ENCODE measurements around the gene CDK5.

The CDK5 gene

GRCh38 chr7:151033864-151034249 is 23.8 kb downstream of the CDK5 start:
- H3K79me2 ChIP-seq (ENCODE audit: insufficient read depth, low read depth) = 0 out of 2 replicates have a peak, but pooled peaks cover 5% of the 10 kb centered on the region
- no peak overlapping the region for H3K4me2 ChIP-seq
- H3K27ac ChIP-seq = no peak overlapping the region
- no peak overlapping the region for H3K4me3 ChIP-seq (IDR thresholded peaks at IDR 0.05; ENCODE audit: insufficient read depth, low read depth, low read length)
- peaks cover 16% of the 10 kb centered on the region for H3K4me1 ChIP-seq (ENCODE audit: low read depth, poor library complexity, severe bottlenecking)
- no peaks in the 10 kb centered on the region for H4K20me1 ChIP-seq (ENCODE audit: insufficient read depth)
- H3K9ac ChIP-seq = no peak overlapping the region
- TF ChIP-seq, protein P1, sequence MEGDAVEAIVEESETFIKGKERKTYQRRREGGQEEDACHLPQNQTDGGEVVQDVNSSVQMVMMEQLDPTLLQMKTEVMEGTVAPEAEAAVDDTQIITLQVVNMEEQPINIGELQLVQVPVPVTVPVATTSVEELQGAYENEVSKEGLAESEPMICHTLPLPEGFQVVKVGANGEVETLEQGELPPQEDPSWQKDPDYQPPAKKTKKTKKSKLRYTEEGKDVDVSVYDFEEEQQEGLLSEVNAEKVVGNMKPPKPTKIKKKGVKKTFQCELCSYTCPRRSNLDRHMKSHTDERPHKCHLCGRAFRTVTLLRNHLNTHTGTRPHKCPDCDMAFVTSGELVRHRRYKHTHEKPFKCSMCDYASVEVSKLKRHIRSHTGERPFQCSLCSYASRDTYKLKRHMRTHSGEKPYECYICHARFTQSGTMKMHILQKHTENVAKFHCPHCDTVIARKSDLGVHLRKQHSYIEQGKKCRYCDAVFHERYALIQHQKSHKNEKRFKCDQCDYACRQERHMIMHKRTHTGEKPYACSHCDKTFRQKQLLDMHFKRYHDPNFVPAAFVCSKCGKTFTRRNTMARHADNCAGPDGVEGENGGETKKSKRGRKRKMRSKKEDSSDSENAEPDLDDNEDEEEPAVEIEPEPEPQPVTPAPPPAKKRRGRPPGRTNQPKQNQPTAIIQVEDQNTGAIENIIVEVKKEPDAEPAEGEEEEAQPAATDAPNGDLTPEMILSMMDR (conservative IDR thresholded peaks at IDR 0.05; ENCODE audit: low read depth, low read length) = no peak
- no peaks in the 10 kb centered on the region for H3K27me3 ChIP-seq (ENCODE audit: insufficient read depth, low read depth)
- no peaks in the 10 kb centered on the region for H3K36me3 ChIP-seq (ENCODE audit: insufficient read depth)
- H2AFZ ChIP-seq (ENCODE audit: low read depth) = no peak overlapping the region

GRCh38 chr7:151032936-151033863 is 24.5 kb downstream of the CDK5 start:
- no peak overlapping the region for H3K4me3 ChIP-seq (IDR thresholded peaks at IDR 0.05; ENCODE audit: insufficient read depth, low read depth, low read length)
- H3K79me2 ChIP-seq (ENCODE audit: insufficient read depth, low read depth) = 0 out of 2 replicates have a peak, but pooled peaks cover 5% of the 10 kb centered on the region
- H3K4me1 ChIP-seq (ENCODE audit: low read depth, poor library complexity, severe bottlenecking) = peaks cover 15% of the 10 kb centered on the region
- H3K4me2 ChIP-seq = no peak overlapping the region
- H3K36me3 ChIP-seq (ENCODE audit: insufficient read depth) = no peaks in the 10 kb centered on the region
- no peak overlapping the region for H3K27ac ChIP-seq
- TF ChIP-seq, protein P1 (conservative IDR thresholded peaks at IDR 0.05; ENCODE audit: low read depth, low read length) = 0 out of 2 replicates have a peak, but pooled peaks have one; percentile 20
- no peaks in the 10 kb centered on the region for H3K27me3 ChIP-seq (ENCODE audit: insufficient read depth, low read depth)
- no peak overlapping the region for H3K9ac ChIP-seq
- no peak overlapping the region for H2AFZ ChIP-seq (ENCODE audit: low read depth)
- no peaks in the 10 kb centered on the region for H4K20me1 ChIP-seq (ENCODE audit: insufficient read depth)

DNA sequence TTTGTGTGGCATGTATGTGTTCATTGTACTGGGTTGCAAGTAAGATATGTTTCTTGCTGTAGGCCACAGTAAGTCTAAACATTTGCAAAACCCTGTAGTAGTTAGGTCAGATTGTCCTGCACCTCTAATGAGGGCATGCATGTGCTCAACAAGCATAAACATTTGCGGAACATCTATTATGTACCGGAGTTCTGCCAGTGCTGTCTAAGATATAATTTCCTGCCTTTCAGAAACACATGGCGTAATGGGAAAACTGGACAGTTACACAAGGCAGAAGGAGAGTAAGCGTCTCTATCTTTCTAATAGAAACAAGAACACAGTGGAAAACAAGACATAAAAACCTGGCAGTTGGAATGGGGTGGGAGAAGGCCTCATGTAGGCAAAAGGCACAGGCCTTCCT is 26.7 kb downstream of the CDK5 start:
- H3K9ac ChIP-seq = no peak overlapping the region
- H3K79me2 ChIP-seq (ENCODE audit: insufficient read depth, low read depth) = 0 out of 2 replicates have a peak, but pooled peaks cover 5% of the 10 kb centered on the region
- no peak overlapping the region for H3K27ac ChIP-seq
- H3K4me1 ChIP-seq (ENCODE audit: low read depth, poor library complexity, severe bottlenecking) = peaks cover 23% of the 10 kb centered on the region
- no peak overlapping the region for H3K4me3 ChIP-seq (IDR thresholded peaks at IDR 0.05; ENCODE audit: insufficient read depth, low read depth, low read length)
- H2AFZ ChIP-seq (ENCODE audit: low read depth) = no peak overlapping the region
- H3K4me2 ChIP-seq = no peak overlapping the region
- TF ChIP-seq, protein P1 (conservative IDR thresholded peaks at IDR 0.05; ENCODE audit: low read depth, low read length) = no peak
- no peaks in the 10 kb centered on the region for H4K20me1 ChIP-seq (ENCODE audit: insufficient read depth)
- no peaks in the 10 kb centered on the region for H3K36me3 ChIP-seq (ENCODE audit: insufficient read depth)
- no peaks in the 10 kb centered on the region for H3K27me3 ChIP-seq (ENCODE audit: insufficient read depth, low read depth)

DNA sequence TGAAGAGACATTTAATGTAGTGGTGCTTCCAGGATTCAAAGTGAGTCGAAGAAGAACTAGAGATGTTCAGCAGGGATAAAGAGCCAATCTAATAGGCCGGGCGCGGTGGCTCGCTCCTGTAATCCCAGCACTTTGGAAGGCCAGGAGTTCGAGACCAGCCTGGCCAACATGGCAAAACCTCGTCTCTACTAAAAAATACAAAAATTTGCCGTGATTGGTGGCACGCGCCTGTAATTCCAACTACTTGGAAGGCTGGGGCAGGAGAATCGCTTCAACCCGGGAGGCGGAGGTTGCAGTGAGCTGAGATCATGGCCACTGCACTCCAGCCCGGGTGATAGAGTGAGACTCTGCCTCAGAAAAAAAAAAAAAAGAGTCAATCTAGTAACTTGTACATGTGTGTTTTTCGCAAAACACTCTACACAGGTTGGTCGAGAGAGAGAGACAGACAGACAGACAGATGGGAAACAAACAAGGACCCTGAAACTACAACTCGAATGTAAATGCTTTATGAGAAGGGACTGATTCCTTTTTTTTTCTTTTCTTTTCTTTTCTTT is 28.7 kb downstream of the CDK5 start:
- 0 out of 2 replicates have a peak, but pooled peaks cover 11% of the 10 kb centered on the region for H3K27me3 ChIP-seq (ENCODE audit: insufficient read depth, low read depth)
- H3K4me1 ChIP-seq (ENCODE audit: low read depth, poor library complexity, severe bottlenecking) = peaks cover 23% of the 10 kb centered on the region
- H3K9ac ChIP-seq = peak overlapping the region; percentile 64
- H2AFZ ChIP-seq (ENCODE audit: low read depth) = peak overlapping the region; percentile 82
- TF ChIP-seq, protein P1 (conservative IDR thresholded peaks at IDR 0.05; ENCODE audit: low read depth, low read length) = peak; percentile 42; the same call in 1 of the 2 replicates
- no peaks in the 10 kb centered on the region for H4K20me1 ChIP-seq (ENCODE audit: insufficient read depth)
- H3K36me3 ChIP-seq (ENCODE audit: insufficient read depth) = no peaks in the 10 kb centered on the region
- H3K4me3 ChIP-seq (IDR thresholded peaks at IDR 0.05; ENCODE audit: insufficient read depth, low read depth, low read length) = no peak overlapping the region
- H3K79me2 ChIP-seq (ENCODE audit: insufficient read depth, low read depth) = 0 out of 2 replicates have a peak, but pooled peaks cover 5% of the 10 kb centered on the region
- peak overlapping the region; percentile 58 for H3K27ac ChIP-seq
- peak overlapping the region; percentile 86 for H3K4me2 ChIP-seq
